ENCODE results near the gene MAN1A2. TPM values are rescaled to one million over a fixed set of nuclear protein-coding genes. Genes with fewer than 3 reads are reported as not detected.

MAN1A2 gene
- total and polyA plus RNA-seq, 9 of the 15 experiments (the other 6 are each of a cell fraction or from before 2014, with no cell fraction given), result 4.2 to 38.4 (median 18.7) TPM

- TF ChIP-seq ZNF609 (CRISPR knock-in tag; IDR thresholded peaks at IDR 0.05; ENCODE audit: borderline replicate concordance), result no peak
- no peak for TF ChIP-seq BCL6 (CRISPR knock-in tag; IDR thresholded peaks at IDR 0.05)
- no peak for TF ChIP-seq BCLAF1 (IDR thresholded peaks at IDR 0.05; ENCODE audit: borderline replicate concordance in 1 of 2, control insufficient read depth in 1 of 2, low read depth in 2 of 2, low read length in 1 of 2)
- no peak for TF ChIP-seq IRF2 (CRISPR knock-in tag; IDR thresholded peaks at IDR 0.05)
- no peak for TF ChIP-seq MAX (CRISPR knock-in tag; IDR thresholded peaks at IDR 0.05)
- no peak for TF ChIP-seq ZBTB8A (IDR thresholded peaks at IDR 0.05; ENCODE audit: partially characterized antibody)
- no peak for TF ChIP-seq CEBPG (CRISPR knock-in tag; IDR thresholded peaks at IDR 0.05)
- TF ChIP-seq CEBPG (tag; conservative IDR thresholded peaks at IDR 0.05 in 1 of 2, IDR thresholded peaks at IDR 0.05 in 1 of 2), result no peak
- TF ChIP-seq RBM14 (IDR thresholded peaks at IDR 0.05; ENCODE audit: borderline replicate concordance, insufficient read depth, low read depth, low read length), result no peak
- peak; percentile 57 for TF ChIP-seq TCF3 (CRISPR knock-in tag; IDR thresholded peaks at IDR 0.05)
- no peak for TF ChIP-seq BHLHE40 (IDR thresholded peaks at IDR 0.05; ENCODE audit: low read length)
- TF ChIP-seq TEAD4 (IDR thresholded peaks at IDR 0.05; ENCODE audit: low read length), result peak; percentile 73
- no peak for TF ChIP-seq TEAD4 (CRISPR knock-in tag; IDR thresholded peaks at IDR 0.05; ENCODE audit: borderline replicate concordance)
- TF ChIP-seq RBM34 (IDR thresholded peaks at IDR 0.05; ENCODE audit: borderline replicate concordance, insufficient read depth, low read length), result no peak
- no peak for TF ChIP-seq ARID3B (CRISPR knock-in tag; IDR thresholded peaks at IDR 0.05; ENCODE audit: borderline replicate concordance)
- TF ChIP-seq NONO (IDR thresholded peaks at IDR 0.05; ENCODE audit: low read depth in 2 of 2, low read length in 1 of 2), result no peak
- TF ChIP-seq HNRNPUL1 (IDR thresholded peaks at IDR 0.05; ENCODE audit: low read length), result no peak
- no peak for TF ChIP-seq ZNF212 (CRISPR knock-in tag; IDR thresholded peaks at IDR 0.05)
- no peak for TF ChIP-seq HNRNPL (IDR thresholded peaks at IDR 0.05; ENCODE audit: low read depth, low read length)
Measured at GRCh38 chr1:117559985-117560384, 192.7 kb downstream of the MAN1A2 start (continued).

All from K562 (cell line).